CD14-positive monocyte (primary cell): ENCODE measurements around the gene TM6SF1. TPM values are rescaled to one million over a fixed set of nuclear protein-coding genes. Genes with fewer than 3 reads are reported as not detected.

Experiments used
- DNase-seq, 3 donors: peaks; one replicate each; pipeline ENCODE4 v3.0.0-alpha.2; 2011 to 2022
- H2AFZ ChIP-seq: 2 replicates; pipeline ENCODE4 v1.6.0; 2012; ENCODE audit warnings: mild to moderate bottlenecking, low read depth, low read length, inconsistent platforms; ENCODE audit not compliant: insufficient read depth, poor library complexity, severe bottlenecking
- H3K27ac ChIP-seq, 2 donors: 1 replicate in 1 of 2; 2 replicates in 1 of 2; pipeline ENCODE4 v1.5.1; 2012 to 2013; ENCODE audit warnings: low read length in 2 of 2, control low read depth in 1 of 2, inconsistent platforms in 1 of 2, low read depth in 1 of 2, mild to moderate bottlenecking in 1 of 2
- H3K27me3 ChIP-seq, 2 donors: one replicate each; pipeline versions ENCODE4 v1.6.0 to v1.6.1; 2011 to 2013; ENCODE audit warnings: low read length in 2 of 2; ENCODE audit not compliant: control insufficient read depth in 2 of 2, insufficient read depth in 2 of 2
- H3K36me3 ChIP-seq, 2 donors: replicated peaks in 1 of 2; 1 replicate in 1 of 2; 2 replicates in 1 of 2; pipeline versions ENCODE4 v1.5.1 to v1.6.1; 2012 to 2013; ENCODE audit warnings: low read length in 2 of 2, control low read depth in 1 of 2, inconsistent platforms in 1 of 2, mild to moderate bottlenecking in 1 of 2; ENCODE audit not compliant: insufficient read depth in 2 of 2, control insufficient read depth in 1 of 2
- H3K4me1 ChIP-seq, 2 donors: 1 replicate in 1 of 2; 2 replicates in 1 of 2; pipeline versions ENCODE4 v1.5.1 to v1.6.1; 2012 to 2013; ENCODE audit warnings: low read length in 2 of 2, control low read depth in 1 of 2, inconsistent platforms in 1 of 2, mild to moderate bottlenecking in 1 of 2, moderate library complexity in 1 of 2; ENCODE audit not compliant: insufficient read depth in 2 of 2, control insufficient read depth in 1 of 2
- H3K4me2 ChIP-seq: replicated peaks from 2 replicates; pipeline ENCODE3; 2012; ENCODE audit warnings: low read length, moderate library complexity, mild to moderate bottlenecking; ENCODE audit not compliant: poor library complexity, severe bottlenecking; ENCODE audit errors: extremely low read depth
- H3K4me3 ChIP-seq, 3 experiments: fragments of 200-600 bp in 1 of 3; sonication (generic) in 1 of 3; replicated peaks in 1 of 3; 1 replicate in 2 of 3; 2 replicates in 1 of 3; pipeline ENCODE4 v1.5.1; 2011 to 2013; ENCODE audit warnings: low read length in 3 of 3, mild to moderate bottlenecking in 3 of 3, control low read depth in 2 of 3, low read depth in 2 of 3, inconsistent platforms in 1 of 3, moderate library complexity in 1 of 3
- H3K79me2 ChIP-seq: 2 replicates; pipeline ENCODE4 v1.6.0; 2012; ENCODE audit warnings: mild to moderate bottlenecking, control low read depth, inconsistent platforms, low read length, moderate library complexity; ENCODE audit not compliant: insufficient read depth
- H3K9ac ChIP-seq: 2 replicates; pipeline ENCODE4 v1.6.0; 2017; ENCODE audit warnings: low read length, mild to moderate bottlenecking; ENCODE audit not compliant: insufficient read depth, poor library complexity, severe bottlenecking
- H3K9me3 ChIP-seq, 2 donors: replicated peaks in 1 of 2; 1 replicate in 1 of 2; 2 replicates in 1 of 2; pipeline versions ENCODE4 v1.5.1 to v1.6.1; 2012 to 2013; ENCODE audit warnings: low read length in 2 of 2, control low read depth in 1 of 2; ENCODE audit not compliant: control insufficient read depth in 1 of 2, insufficient read depth in 1 of 2
- H4K20me1 ChIP-seq: 2 replicates; pipeline ENCODE4 v1.6.0; 2012; ENCODE audit warnings: mild to moderate bottlenecking, low read length, control low read depth, moderate library complexity; ENCODE audit not compliant: insufficient read depth
- H3K27ac Mint-ChIP-seq, 7 donors: one replicate each; pipeline ENCODE4 v1.8.0; 2020; ENCODE audit warnings: mild to moderate bottlenecking in 7 of 7, mixed read lengths in 7 of 7, moderate library complexity in 6 of 7, inconsistent platforms in 2 of 7
- H3K27me3 Mint-ChIP-seq, 3 donors: one replicate each; pipeline ENCODE4 v1.8.0; 2021 to 2022; ENCODE audit warnings: low read depth in 3 of 3, mild to moderate bottlenecking in 3 of 3, mixed read lengths in 3 of 3, moderate library complexity in 3 of 3, inconsistent platforms in 1 of 3
- H3K36me3 Mint-ChIP-seq, 2 donors: one replicate each; pipeline ENCODE4 v1.8.0; 2020; ENCODE audit warnings: mixed read lengths in 2 of 2, inconsistent platforms in 1 of 2, mild to moderate bottlenecking in 1 of 2
- H3K4me1 Mint-ChIP-seq: one replicate; pipeline ENCODE4 v1.8.0; 2020; ENCODE audit warnings: mild to moderate bottlenecking, mixed read lengths
- H3K4me3 Mint-ChIP-seq, 2 donors: one replicate each; pipeline ENCODE4 v1.8.0; 2020; ENCODE audit warnings: mild to moderate bottlenecking in 2 of 2, mixed read lengths in 2 of 2, moderate library complexity in 1 of 2
- H3K9me3 Mint-ChIP-seq, 7 donors: one replicate each; pipeline ENCODE4 v1.8.0; 2020 to 2022; ENCODE audit warnings: mixed read lengths in 7 of 7, mild to moderate bottlenecking in 6 of 7, moderate library complexity in 6 of 7, inconsistent platforms in 2 of 7
- WGBS: methylation state at CpG from one replicate; pipeline ENCODE4 v1.1.5; 2013; ENCODE audit warnings: missing lambda C conversion rate; ENCODE audit not compliant: insufficient coverage; 5-methylcytosine and 5-hydroxymethylcytosine counted together
- intact Hi-C, 2 donors: fragments of 100-400 bp; cut with micrococcal nuclease; formaldehyde crosslinking; loops; one replicate each; pipeline versions ENCODE4 v1.15.0 to v1.15.1; 2023
- polyA plus RNA-seq, 3 donors: library from polyadenylated mRNA; depleted of rRNA in 1 of 3; unstranded in 2 of 3; stranded (reverse) in 1 of 3; fragments of 300-500 nt in 2 of 3; fragments of >200 nt in 1 of 3; fragmentation: Illumina TruSeq in 2 of 3; gene quantifications; 1 replicate in 2 of 3; 2 replicates in 1 of 3; pipeline ENCODE4 v1.2.3, GENCODE V29; 2012 to 2021
- TF ChIP-seq, protein P1 (sequence below): fragments of 200-600 bp; IDR thresholded peaks from one replicate; pipeline ENCODE4 v1.8.0; 2022; ENCODE audit warnings: antibody characterized with exemption, mild to moderate bottlenecking

TM6SF1 gene
- polyA plus RNA-seq, 3 donors = 21.3 to 46.0 (median 35.4) TPM

DNA sequence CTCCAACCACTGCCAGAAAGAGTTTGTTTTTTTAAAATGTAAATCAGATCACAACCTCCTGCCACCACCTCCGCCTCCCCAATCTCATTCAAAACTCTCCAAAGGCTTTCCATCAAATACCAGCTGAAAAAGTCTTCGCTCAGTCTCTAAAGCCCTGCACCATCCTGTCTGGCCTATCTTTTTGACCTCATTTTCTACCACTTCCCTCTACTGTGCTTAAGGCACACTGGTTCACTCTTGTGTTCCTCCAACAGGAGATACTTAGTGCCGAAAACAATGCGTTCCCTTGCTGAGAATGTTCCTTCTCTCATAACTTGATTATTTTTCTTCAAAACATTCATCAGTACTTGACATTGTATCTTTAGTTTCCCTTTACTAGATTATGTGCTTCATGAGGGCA lies 43.9 kb upstream of the TM6SF1 start:
- no peak overlapping the region for H3K9ac ChIP-seq
- TF ChIP-seq, protein P1, sequence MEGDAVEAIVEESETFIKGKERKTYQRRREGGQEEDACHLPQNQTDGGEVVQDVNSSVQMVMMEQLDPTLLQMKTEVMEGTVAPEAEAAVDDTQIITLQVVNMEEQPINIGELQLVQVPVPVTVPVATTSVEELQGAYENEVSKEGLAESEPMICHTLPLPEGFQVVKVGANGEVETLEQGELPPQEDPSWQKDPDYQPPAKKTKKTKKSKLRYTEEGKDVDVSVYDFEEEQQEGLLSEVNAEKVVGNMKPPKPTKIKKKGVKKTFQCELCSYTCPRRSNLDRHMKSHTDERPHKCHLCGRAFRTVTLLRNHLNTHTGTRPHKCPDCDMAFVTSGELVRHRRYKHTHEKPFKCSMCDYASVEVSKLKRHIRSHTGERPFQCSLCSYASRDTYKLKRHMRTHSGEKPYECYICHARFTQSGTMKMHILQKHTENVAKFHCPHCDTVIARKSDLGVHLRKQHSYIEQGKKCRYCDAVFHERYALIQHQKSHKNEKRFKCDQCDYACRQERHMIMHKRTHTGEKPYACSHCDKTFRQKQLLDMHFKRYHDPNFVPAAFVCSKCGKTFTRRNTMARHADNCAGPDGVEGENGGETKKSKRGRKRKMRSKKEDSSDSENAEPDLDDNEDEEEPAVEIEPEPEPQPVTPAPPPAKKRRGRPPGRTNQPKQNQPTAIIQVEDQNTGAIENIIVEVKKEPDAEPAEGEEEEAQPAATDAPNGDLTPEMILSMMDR = no peak
- peaks cover 79% of the 10 kb centered on the region for H4K20me1 ChIP-seq
- Mint-ChIP-seq H3K36me3 (no peaks in the 10 kb centered on the region), H3K9me3 (no peaks in the 10 kb centered on the region), H3K4me3 (no peak overlapping the region), H3K4me1 (peaks cover 3% of the 10 kb centered on the region), H3K27me3 (no peaks in the 10 kb centered on the region), H3K27ac (no peak overlapping the region)
- H3K27me3 ChIP-seq = no peaks in the 10 kb centered on the region
- DNase-seq = peak in 1 of 3 donors; percentile 24
- peaks cover 81% of the 10 kb centered on the region for H3K79me2 ChIP-seq
- H3K9me3 ChIP-seq = peaks cover 0 to 2% of the 10 kb centered on the region in 2 donors
- H3K4me3 ChIP-seq = peak overlapping the region in 1 of 3 experiments; percentile 92
- peak overlapping the region; percentile 92 for H3K4me2 ChIP-seq
- no peak overlapping the region for H2AFZ ChIP-seq
- 20% methylated on average over 1 of the region's 4 CpGs for WGBS
- H3K4me1 ChIP-seq = peaks cover 38 to 48% of the 10 kb centered on the region in 2 donors
- H3K27ac ChIP-seq = peak overlapping the region in 1 of 2 donors; percentile 75
- intact Hi-C loops = loop anchor here in 1 of 2 donors (10.0 kb wide), 1 partner anchor 49 kb away; the partner anchor contains the start of gene C15orf40
- H3K36me3 ChIP-seq = peaks cover 0 to 25% of the 10 kb centered on the region in 2 donors

GRCh38 chr15:83064859-83065258 lies 42.6 kb upstream of the TM6SF1 start:
- intact Hi-C loops = loop anchor here in 1 of 2 donors (5.0 to 10.0 kb wide), 2 partner anchors 42 to 50 kb away; partner anchors contain the start of genes C15orf40 and TM6SF1
- TF ChIP-seq, protein P1 = no peak
- H3K36me3 ChIP-seq = peaks cover 0 to 17% of the 10 kb centered on the region in 2 donors
- H3K36me3 Mint-ChIP-seq = no peaks in the 10 kb centered on the region
- H3K4me2 ChIP-seq = peak overlapping the region; percentile 92
- WGBS = no CpG with 5 or more reads among the region's 4 CpGs
- peak overlapping the region; percentile 13 to 90 for H3K4me3 Mint-ChIP-seq
- peak overlapping the region in 1 of 2 donors; percentile 47 for H3K27ac ChIP-seq
- H3K27me3 Mint-ChIP-seq = no peaks in the 10 kb centered on the region
- peaks cover 68% of the 10 kb centered on the region for H3K79me2 ChIP-seq
- no peak for DNase-seq
- H3K27ac Mint-ChIP-seq = peak overlapping the region in 1 of 7 donors; percentile 87
- peaks cover 3% of the 10 kb centered on the region for H3K4me1 Mint-ChIP-seq
- no peak overlapping the region for H2AFZ ChIP-seq
- H3K9ac ChIP-seq = no peak overlapping the region
- no peaks in the 10 kb centered on the region for H3K27me3 ChIP-seq
- H3K9me3 ChIP-seq = peaks cover 0 to 11% of the 10 kb centered on the region in 2 donors
- H3K4me1 ChIP-seq = peaks cover 38 to 48% of the 10 kb centered on the region in 2 donors
- H3K9me3 Mint-ChIP-seq = peaks cover 6 to 11% (median 9%) of the 10 kb centered on the region in 7 donors
- peaks cover 66% of the 10 kb centered on the region for H4K20me1 ChIP-seq
- peak overlapping the region in 1 of 3 experiments; percentile 92 for H3K4me3 ChIP-seq
